Naive thymus-derived CD8-positive, alpha-beta T cell (primary cell): ENCODE results near the gene TMEM86A. TPM values are rescaled to one million over a fixed set of nuclear protein-coding genes. Genes with fewer than 3 reads are reported as not detected.
A peak's percentile ranks its signal among the peaks of the same experiment; 100 is the strongest.
"Not testable (repeated sequence)": the region's sequence is repeated elsewhere in the genome, so short reads cannot be mapped to it uniquely, and the experiment has no call there.

Source experiments
- ATAC-seq, 2 donors: fragments of 150-1000 bp; cut with Tn5 transposase in 1 of 2; sonication (Bioruptor Pico), chemical (Tn5 transposase) in 1 of 2; 1 replicate in 1 of 2; 2 replicates in 1 of 2; pipeline ENCODE4 v1.10.0; 2021; ENCODE audit warnings: mild to moderate bottlenecking in 2 of 2, moderate library complexity in 2 of 2
- POLR2A ChIA-PET: fragments of 350-600 bp; sonication (Branson Sonifier 250); formaldehyde crosslinking; loops from one replicate; lab custom pipeline; 2021; ENCODE audit warnings: antibody characterized with exemption; lab: Charles Lee
- DNase-seq, 10 donors: peaks; one replicate each; pipeline versions ENCODE4 v3.0.0 to v3.0.0-alpha.2; 2020 to 2022
- H3K27ac Mint-ChIP-seq, 10 donors: one replicate each; pipeline ENCODE4 v1.8.0; 2020 to 2022; ENCODE audit warnings: mild to moderate bottlenecking in 10 of 10, mixed read lengths in 10 of 10, moderate library complexity in 4 of 10, inconsistent platforms in 1 of 10
- H3K27me3 Mint-ChIP-seq, 5 donors: one replicate each; pipeline ENCODE4 v1.8.0; 2021 to 2022; ENCODE audit warnings: mixed read lengths in 5 of 5
- H3K36me3 Mint-ChIP-seq, 3 donors: one replicate each; pipeline ENCODE4 v1.8.0; 2020 to 2022; ENCODE audit warnings: mixed read lengths in 3 of 3, mild to moderate bottlenecking in 2 of 3, inconsistent platforms in 1 of 3
- H3K4me1 Mint-ChIP-seq, 4 donors: one replicate each; pipeline ENCODE4 v1.8.0; 2021 to 2022; ENCODE audit warnings: mixed read lengths in 4 of 4
- H3K4me3 Mint-ChIP-seq, 10 donors: one replicate each; pipeline ENCODE4 v1.8.0; 2020 to 2022; ENCODE audit warnings: mild to moderate bottlenecking in 10 of 10, mixed read lengths in 10 of 10, moderate library complexity in 6 of 10, inconsistent platforms in 1 of 10
- H3K9me3 Mint-ChIP-seq, 9 donors: one replicate each; pipeline ENCODE4 v1.8.0; 2020 to 2022; ENCODE audit warnings: mixed read lengths in 9 of 9, mild to moderate bottlenecking in 3 of 9, inconsistent platforms in 1 of 9, moderate library complexity in 1 of 9
- polyA plus RNA-seq, 3 donors: library from polyadenylated mRNA; unstranded; fragments of 300-500 nt; fragmentation: Illumina TruSeq; gene quantifications; one replicate each; pipeline ENCODE4 v1.2.3, GENCODE V29; 2021
- total RNA-seq, 8 experiments: library from RNA in 2 of 8; stranded (reverse) in 2 of 8; gene quantifications; one replicate each; pipeline ENCODE4 v1.2.3 and lab custom pipeline; 2021 to 2026

Gene TMEM86A
- total RNA-seq (1 to 10 TPM; 4.6 to 6.7 TPM), polyA plus RNA-seq (1 to 10 TPM in 2 of 3 donors, under 1 TPM in 1; 0.43 to 1.9 (median 1.2) TPM), total RNA-seq (lab: John Stamatoyannopoulos, UW) (0.34 to 19.1 (median 6.7) reads per million in 6 experiments)

GRCh38 chr11:18698341-18699268 is at the start of gene TMEM86A:
Gene TMEM86A, plus strand, starts transcription at chr11:18698779. Its CDS starts 108 bp downstream, at chr11:18698887.
- DNase-seq (peak; percentile 86 to 94 (median 88)), ATAC-seq (peak; percentile 91 to 93)
- peak within 1 kb of the TSS; percentile 44 to 93 (median 90) for H3K27ac Mint-ChIP-seq
- no peaks in the 10 kb centered on the region for H3K9me3 Mint-ChIP-seq
- H3K4me3 Mint-ChIP-seq, result peak within 1 kb of the TSS; percentile 70 to 90 (median 83)
- POLR2A ChIA-PET, result interaction anchor here (1.0 to 2.4 kb wide), 5 partner anchors 21 to 172 kb away, joined by 5 to 14 read pairs (median 9); partner anchors contain the start of genes SPTY2D1 and TSG101
- no peaks in the 10 kb centered on the region for H3K36me3 Mint-ChIP-seq
- H3K4me1 Mint-ChIP-seq, result peaks cover 15 to 24% (median 21%) of the 10 kb centered on the region in 4 donors
- no peaks in the 10 kb centered on the region for H3K27me3 Mint-ChIP-seq

GRCh38 chr11:18650353-18650752 is 48.2 kb upstream of the TMEM86A start:
- Mint-ChIP-seq H3K36me3 (no peaks in the 10 kb centered on the region), H3K27ac (peak overlapping the region in 1 of 10 donors; percentile 15), H3K4me3 (no peak overlapping the region), H3K27me3 (no peaks in the 10 kb centered on the region), H3K4me1 (peaks cover 0 to 1% (median 0%) of the 10 kb centered on the region in 4 donors), H3K9me3 (no peaks in the 10 kb centered on the region)
- POLR2A ChIA-PET, result no interaction called here
- ATAC-seq, result no peak
- DNase-seq, result no peak

- Mint-ChIP-seq H3K27me3 (no peaks in the 10 kb centered on the region), H3K4me1 (peaks cover 0 to 1% (median 0%) of the 10 kb centered on the region in 4 donors), H3K4me3 (no peak overlapping the region), H3K36me3 (no peaks in the 10 kb centered on the region), H3K27ac (peak overlapping the region in 4 of 10 donors; percentile 57 to 84 (median 65)), H3K9me3 (no peaks in the 10 kb centered on the region)
- DNase-seq, result peak in 3 of 10 donors; percentile 14 to 32 (median 17)
- POLR2A ChIA-PET, result no interaction called here
- ATAC-seq, result no peak
Measured at GRCh38 chr11:18650859-18651557, 47.6 kb upstream of the TMEM86A start.

DNA sequence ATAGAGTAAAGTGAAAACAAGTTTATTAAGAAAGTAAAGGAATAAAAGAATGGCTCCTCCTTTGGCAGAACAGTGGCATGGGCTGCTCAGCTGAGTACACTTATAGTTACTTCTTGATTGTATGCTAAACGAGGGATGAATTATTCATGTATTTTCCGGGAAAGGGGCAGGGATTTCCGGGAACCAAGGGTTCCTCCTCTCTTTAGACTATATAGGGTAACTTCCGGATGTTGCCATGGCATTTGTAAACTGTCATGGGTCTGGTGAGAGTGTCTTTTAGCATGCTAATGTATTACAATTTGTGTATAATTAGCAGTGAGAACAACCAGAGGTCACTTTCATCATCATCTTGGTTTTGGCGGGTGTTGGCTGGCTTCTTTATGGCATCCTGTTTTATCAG is 40.9 kb upstream of the TMEM86A start:
- POLR2A ChIA-PET, result no interaction called here
- Mint-ChIP-seq H3K9me3 (peaks cover 0 to 5% (median 0%) of the 10 kb centered on the region in 9 donors), H3K27ac (peak overlapping the region in 1 of 10 donors; percentile 25), H3K36me3 (no peaks in the 10 kb centered on the region), H3K4me1 (peaks cover 0 to 3% (median 0%) of the 10 kb centered on the region in 4 donors), H3K27me3 (peaks cover 0 to 7% (median 0%) of the 10 kb centered on the region in 5 donors), H3K4me3 (no peak overlapping the region)
- ATAC-seq (no peak), DNase-seq (no peak)

GRCh38 chr11:18665353-18665872 is 33.2 kb upstream of the TMEM86A start:
- H3K36me3 Mint-ChIP-seq, H3K9me3 Mint-ChIP-seq, H3K27me3 Mint-ChIP-seq: not testable (repeated sequence)
- DNase-seq (peak in 2 of 10 donors; percentile 15 to 34), ATAC-seq (peak; percentile 51 to 75)
- Mint-ChIP-seq H3K4me3 (peak overlapping the region; percentile 11 to 84 (median 64)), H3K4me1 (peaks cover 13 to 43% (median 31%) of the 10 kb centered on the region in 4 donors), H3K27ac (peak overlapping the region; percentile 3 to 95 (median 84))
- POLR2A ChIA-PET, result interaction anchor here (0.8 to 1.3 kb wide), 3 partner anchors 28 to 31 kb away, joined by 3 to 8 read pairs (median 3); partner anchors contain the start of gene SPTY2D1

DNA sequence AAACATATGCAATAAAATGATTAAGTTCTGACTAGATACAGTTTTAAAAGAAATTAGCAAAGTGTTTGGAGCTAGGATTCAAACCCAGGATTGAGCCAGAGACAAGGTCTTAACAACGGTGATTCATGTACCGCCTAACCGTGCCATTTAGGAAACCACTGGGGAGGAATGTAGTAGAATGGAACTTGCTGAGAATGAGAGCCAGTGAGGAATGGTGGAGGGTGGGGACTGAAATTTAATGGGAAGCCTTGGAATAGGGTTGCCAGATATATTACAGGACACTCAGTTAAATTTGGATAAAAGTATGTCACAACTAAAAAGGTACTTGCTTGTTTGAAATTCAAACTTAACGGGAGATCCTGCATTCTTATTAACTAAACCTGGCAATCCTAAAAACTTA is 30.4 kb upstream of the TMEM86A start:
- no peak for ATAC-seq
- Mint-ChIP-seq H3K9me3 (no peaks in the 10 kb centered on the region), H3K4me1 (peaks cover 20 to 64% (median 48%) of the 10 kb centered on the region in 4 donors), H3K36me3 (no peaks in the 10 kb centered on the region), H3K27ac (peak overlapping the region in 5 of 10 donors; percentile 3 to 78 (median 67)), H3K4me3 (no peak overlapping the region), H3K27me3 (no peaks in the 10 kb centered on the region)
- no peak for DNase-seq
- POLR2A ChIA-PET, result interaction anchor here (0.6 kb wide), 1 partner anchor 23 kb away, joined by 5 read pairs; no protein-coding TSS in a partner anchor

DNA sequence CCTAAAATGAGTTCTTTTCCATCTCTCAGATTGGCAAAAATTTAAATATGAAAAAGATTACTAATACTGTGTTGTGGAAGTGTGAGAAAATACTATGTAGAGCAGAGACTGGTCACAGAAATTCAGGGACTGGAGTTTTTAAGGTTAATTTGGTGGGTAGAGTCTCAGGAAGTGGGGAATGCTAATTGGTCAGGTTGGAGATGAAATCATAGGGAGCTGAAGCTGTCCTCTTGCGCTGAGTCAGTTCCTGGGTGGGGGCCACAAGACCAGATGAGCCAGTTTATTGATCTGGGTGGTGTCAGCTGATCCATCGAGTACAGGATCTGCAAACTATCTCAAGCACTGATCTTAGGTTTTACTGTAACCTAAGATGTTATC is 29.4 kb upstream of the TMEM86A start:
- Mint-ChIP-seq H3K9me3 (no peaks in the 10 kb centered on the region), H3K27ac (peak overlapping the region; percentile 2 to 82 (median 64)), H3K4me3 (peak overlapping the region in 7 of 10 donors; percentile 7 to 48 (median 23)), H3K4me1 (peaks cover 20 to 70% (median 51%) of the 10 kb centered on the region in 4 donors), H3K36me3 (no peaks in the 10 kb centered on the region), H3K27me3 (no peaks in the 10 kb centered on the region)
- no peak for ATAC-seq
- no peak for DNase-seq
- POLR2A ChIA-PET, result interaction anchor here (1.0 kb wide), 1 partner anchor 142 kb away, joined by 3 read pairs; the partner anchor contains the start of gene TSG101

DNA sequence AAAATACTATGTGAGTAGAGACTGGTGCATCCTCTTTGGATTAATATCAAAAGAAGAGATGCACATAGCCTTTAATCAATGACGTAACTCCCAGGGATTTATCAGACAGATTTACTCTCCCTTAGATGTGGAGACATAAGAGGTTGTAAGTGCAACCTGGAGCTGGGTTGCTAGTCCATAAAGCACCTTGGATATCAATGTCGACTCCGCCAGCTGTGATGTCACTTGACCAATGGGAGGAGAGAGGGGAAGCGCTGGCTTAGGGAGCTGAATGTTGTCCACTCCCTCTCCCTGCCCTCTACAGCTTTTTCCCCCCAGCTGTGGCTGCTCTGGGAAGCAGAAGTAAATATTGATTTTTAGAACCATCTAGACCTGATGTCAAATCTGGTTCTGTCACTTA is 28.9 kb upstream of the TMEM86A start:
- ATAC-seq (no peak), DNase-seq (no peak)
- H3K27ac Mint-ChIP-seq, result peak overlapping the region in 9 of 10 donors; percentile 2 to 82 (median 61)
- H3K4me3 Mint-ChIP-seq, result peak overlapping the region in 1 of 10 donors; percentile 13
- no peaks in the 10 kb centered on the region for H3K36me3 Mint-ChIP-seq
- H3K4me1 Mint-ChIP-seq, result peaks cover 20 to 70% (median 49%) of the 10 kb centered on the region in 4 donors
- H3K9me3 Mint-ChIP-seq, result no peaks in the 10 kb centered on the region
- POLR2A ChIA-PET, result interaction anchor here (1.0 kb wide), 1 partner anchor 143 kb away, joined by 3 read pairs; the partner anchor contains the start of gene TSG101
- H3K27me3 Mint-ChIP-seq, result no peaks in the 10 kb centered on the region

- no peak for DNase-seq
- H3K9me3 Mint-ChIP-seq, result no peaks in the 10 kb centered on the region
- peak overlapping the region in 8 of 10 donors; percentile 14 to 65 (median 36) for H3K4me3 Mint-ChIP-seq
- H3K4me1 Mint-ChIP-seq, result peaks cover 19 to 63% (median 46%) of the 10 kb centered on the region in 4 donors
- no peaks in the 10 kb centered on the region for H3K36me3 Mint-ChIP-seq
- no peak for ATAC-seq
- H3K27ac Mint-ChIP-seq, result peak overlapping the region; percentile 12 to 96 (median 74)
- no peaks in the 10 kb centered on the region for H3K27me3 Mint-ChIP-seq
- POLR2A ChIA-PET, result interaction anchor here (1.0 to 1.7 kb wide), 3 partner anchors 25 to 45 kb away, joined by 3 to 12 read pairs (median 4); partner anchors contain the start of gene SPTY2D1
Measured at GRCh38 chr11:18671246-18671645, 27.3 kb upstream of the TMEM86A start.

DNA sequence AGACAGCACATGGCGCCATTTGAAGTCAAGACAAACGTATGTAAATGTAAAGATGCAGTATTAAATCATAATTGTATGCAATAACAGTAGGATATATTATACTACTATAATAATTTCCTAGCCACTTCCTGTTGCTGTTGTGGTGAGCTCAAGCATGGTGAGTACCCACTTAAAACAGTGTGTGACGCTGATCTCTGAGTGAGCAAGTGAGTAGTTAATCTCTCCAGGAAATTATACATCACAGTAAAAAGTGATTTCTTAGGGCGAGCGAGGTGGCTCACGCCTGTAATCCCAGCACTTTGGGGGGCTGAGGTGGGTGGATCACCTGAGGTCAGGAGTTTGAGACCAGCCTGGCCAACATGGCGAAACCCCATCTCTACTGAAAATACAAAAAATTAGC is 26.4 kb upstream of the TMEM86A start:
- ATAC-seq (peak; percentile 97 to 98), DNase-seq (peak in 9 of 10 donors; percentile 17 to 87 (median 71))
- H3K27me3 Mint-ChIP-seq, H3K36me3 Mint-ChIP-seq, H3K9me3 Mint-ChIP-seq: not testable (repeated sequence)
- H3K4me3 Mint-ChIP-seq, result peak overlapping the region; percentile 63 to 83 (median 80)
- H3K4me1 Mint-ChIP-seq, result peaks cover 18 to 60% (median 45%) of the 10 kb centered on the region in 4 donors
- peak overlapping the region; percentile 86 to 99 (median 96) for H3K27ac Mint-ChIP-seq
- POLR2A ChIA-PET, result interaction anchor here (0.9 to 2.2 kb wide), 10 partner anchors 15 to 277 kb away, joined by 3 to 12 read pairs (median 6); partner anchors contain the start of genes LDHA, SPTY2D1 and TMEM86A

GRCh38 chr11:18676803-18677202 is 21.8 kb upstream of the TMEM86A start:
- POLR2A ChIA-PET, result interaction anchor here (0.7 to 0.9 kb wide), 3 partner anchors 22 to 150 kb away, joined by 3 to 5 read pairs (median 3); partner anchors contain the start of gene TMEM86A
- H3K36me3 Mint-ChIP-seq, result no peaks in the 10 kb centered on the region
- DNase-seq (no peak), ATAC-seq (no peak)
- H3K4me1 Mint-ChIP-seq, result peaks cover 10 to 36% (median 30%) of the 10 kb centered on the region in 4 donors
- no peaks in the 10 kb centered on the region for H3K27me3 Mint-ChIP-seq
- H3K27ac Mint-ChIP-seq, result peak overlapping the region in 1 of 10 donors; percentile 19
- H3K9me3 Mint-ChIP-seq, result no peaks in the 10 kb centered on the region
- no peak overlapping the region for H3K4me3 Mint-ChIP-seq
